HG03571 (cell line): Measurements from ENCODE around the gene USP33.
"Not testable (repeated sequence)": the region's sequence is repeated elsewhere in the genome, so short reads cannot be mapped to it uniquely, and the experiment has no call there.

Source experiments
- ATAC-seq: cut with Tn5 transposase; IDR thresholded peaks from one replicate; pipeline ENCODE4 v1.9.1; 2021; ENCODE audit not compliant: unreplicated experiment

The USP33 gene

DNA sequence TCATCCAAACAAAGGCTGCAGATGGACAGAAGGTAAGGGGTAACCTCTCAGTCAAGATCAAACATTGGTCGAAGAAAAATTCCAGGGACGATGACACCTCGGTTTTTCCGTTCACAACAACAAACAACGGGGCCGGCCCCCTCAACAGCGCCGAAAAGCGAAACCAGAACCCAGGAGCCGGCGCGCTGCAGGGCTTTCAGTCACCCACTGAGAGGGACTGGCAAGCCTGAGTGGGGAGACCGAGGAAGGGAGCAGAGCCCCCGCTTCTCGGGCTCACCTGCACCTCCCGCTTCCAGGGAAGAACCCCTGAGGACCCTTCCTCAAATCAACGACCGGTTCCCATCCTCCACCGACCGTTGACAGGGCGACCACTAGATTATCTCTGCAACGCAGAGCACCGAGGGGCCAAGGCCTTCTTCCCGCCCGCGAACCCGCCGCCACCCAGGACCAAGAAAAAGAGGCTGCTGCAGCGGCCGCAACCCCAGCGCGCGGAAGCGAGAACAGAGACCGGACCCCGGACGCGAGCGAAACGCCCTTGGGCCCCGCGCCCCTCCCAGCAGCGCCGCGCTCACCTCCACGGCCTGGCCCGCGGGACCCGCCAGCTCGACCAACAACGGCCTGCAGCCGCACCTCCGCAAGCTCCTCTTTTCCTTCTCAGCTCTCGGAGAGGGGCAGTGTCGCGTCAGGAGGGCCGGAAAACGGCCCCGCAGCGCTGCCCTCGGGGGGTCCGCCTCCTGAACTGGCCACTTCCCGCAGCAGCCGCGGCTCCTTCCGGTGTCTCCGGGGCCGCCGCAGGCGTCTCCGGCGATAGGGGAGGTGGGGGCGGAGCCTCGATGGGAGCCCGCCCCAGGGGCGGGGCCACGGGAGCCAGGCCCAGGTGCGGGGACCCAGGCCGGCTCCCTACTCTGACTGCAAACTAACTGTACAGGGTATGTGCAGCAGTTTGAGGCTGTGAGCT is at the start of gene USP33:
USP33 (minus strand) TSS at position 782 of the 958 bp plus-strand sequence. CDS start 18,155 bp downstream, outside the sequence.
- ATAC-seq, result peak; percentile 98

DNA sequence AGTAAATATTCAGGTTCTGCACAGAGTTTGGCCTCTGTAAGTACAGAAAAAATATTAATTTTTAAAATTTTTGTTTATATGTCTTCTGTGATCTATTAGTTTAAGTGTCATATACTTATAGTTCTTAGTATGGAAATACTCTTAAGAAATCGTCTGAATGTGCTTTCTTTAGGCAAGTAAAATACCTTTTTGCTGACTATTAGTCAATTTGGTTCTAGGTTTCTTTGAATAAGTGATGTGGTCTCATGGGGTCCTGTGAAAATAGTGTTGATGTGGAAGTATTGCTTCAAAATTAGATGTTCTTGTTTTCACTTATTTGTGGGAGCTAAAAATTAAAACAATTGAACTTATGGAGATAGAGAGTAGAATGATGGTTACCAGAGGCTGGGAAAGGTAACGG is 43.7 kb upstream of the USP33 start:
- ATAC-seq, result no peak

DNA sequence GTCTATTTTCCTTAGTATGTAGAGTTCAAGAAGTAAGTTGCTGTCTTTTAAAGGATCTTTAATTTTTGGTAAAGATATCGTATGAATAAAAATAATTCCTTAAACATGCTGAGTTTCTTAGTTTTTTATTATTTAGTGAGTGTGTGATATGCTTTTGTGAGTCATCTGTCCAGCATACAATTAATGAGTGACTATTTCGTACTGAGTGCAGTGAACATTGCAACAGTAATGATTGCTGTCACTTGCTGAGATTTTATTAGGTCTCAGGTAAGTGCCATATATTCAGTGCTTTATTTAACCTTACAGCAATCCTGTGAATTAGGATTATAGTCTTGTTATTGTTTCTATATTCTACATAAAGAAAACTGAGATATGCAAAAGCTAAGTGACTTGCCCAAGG is 42.4 kb upstream of the USP33 start:
- ATAC-seq, result no peak

DNA sequence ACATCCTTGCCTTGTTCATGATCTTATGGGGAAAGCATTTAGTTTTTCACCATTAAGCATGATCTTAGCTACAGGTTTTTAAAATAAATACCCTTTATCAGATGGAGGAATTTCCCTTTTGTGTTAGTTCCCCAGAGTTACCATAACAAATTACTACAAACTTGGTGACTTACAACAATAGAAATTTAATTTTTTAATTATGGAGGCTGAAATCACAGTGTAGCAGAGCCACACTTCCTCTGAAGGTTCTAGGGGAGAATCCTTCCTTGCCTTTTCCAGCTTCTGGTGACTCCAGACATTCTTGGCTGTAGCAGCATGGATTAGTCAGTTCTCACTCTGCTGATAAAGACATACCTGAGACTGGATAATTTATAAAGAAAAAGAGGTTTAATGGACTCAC is 38.3 kb upstream of the USP33 start:
- no peak for ATAC-seq

DNA sequence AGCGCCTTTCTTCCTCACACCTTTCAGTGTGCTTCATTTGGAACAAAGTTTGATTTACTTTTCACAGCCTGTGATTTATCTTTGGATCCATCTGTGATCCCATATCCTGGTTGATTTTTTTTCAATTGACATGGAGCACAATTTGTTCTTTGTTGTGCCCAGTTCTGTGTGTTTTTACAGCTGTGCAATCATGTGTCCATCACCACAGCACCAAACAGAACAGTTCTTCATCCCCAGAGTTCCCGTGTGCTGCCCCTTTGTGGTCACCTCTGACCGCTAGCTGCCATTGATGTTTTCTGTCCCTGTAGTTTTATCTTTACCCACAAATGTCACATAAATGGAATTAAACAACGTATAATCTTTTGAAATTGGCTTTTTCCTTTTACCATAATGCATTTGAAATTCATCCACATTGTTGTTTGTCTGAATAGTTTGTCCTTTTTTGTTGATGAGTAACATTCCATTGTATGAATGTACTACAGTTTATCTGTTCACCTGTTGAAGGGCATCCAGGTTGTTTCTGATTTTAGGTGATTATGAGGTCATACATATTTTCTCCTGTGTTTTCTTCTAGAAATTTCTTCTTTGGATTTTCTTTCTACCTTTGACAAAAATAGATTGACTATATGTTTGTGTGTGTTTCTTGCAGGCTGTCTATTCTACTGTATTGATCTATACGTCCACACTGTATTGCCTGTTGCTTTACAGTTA is 37.2 kb upstream of the USP33 start:
- no peak for ATAC-seq

DNA sequence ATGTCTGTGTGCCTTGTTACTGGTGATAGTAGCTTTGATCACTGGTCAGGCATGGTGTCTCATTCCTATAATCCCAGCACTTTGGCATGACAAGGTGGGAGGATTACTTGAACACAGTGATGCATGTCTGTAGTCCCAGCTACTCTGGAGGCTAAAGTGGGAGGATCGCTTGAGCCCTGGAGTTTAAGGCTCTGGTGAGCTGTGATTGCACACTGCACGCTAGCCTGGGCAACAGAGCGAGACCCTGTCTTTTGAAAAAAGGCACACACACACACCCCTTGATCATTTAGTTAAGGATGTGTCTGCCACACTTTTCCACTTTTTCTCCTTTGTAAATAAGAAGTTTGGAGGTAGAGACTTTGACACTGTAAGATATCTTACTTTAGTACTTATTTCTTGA is 34.9 kb upstream of the USP33 start:
- ATAC-seq, result no peak

DNA sequence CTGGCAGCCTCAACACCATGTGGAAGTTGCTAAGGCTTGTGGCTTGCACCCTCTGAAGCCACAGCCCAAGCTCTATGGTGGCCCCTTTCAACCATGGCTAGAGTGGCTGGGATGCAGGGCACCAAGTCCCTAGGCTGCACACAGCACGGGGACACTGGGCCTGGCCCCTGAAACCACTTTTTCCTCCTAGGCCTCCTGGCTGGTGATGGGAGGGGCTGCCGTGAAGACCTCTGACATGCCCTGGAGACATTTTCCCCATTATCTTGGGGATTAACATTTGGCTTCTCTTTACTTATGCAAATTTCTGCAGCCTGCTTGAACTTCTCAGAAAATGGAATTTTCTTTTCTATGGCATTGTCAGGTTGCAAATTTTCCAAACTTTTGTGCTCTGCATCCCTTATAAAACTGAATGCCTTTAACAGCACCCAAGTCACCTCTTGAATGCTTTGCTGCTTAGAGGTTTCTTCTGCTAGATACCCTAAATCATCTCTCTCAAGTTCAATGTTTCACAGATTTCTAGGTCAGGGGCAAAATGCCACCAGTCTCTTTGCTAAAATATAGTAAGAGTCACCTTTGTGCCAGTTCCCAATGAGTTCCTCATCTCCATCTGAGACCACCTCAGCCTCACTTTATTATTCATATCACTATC is 26.6 kb upstream of the USP33 start:
- ATAC-seq, result not testable (repeated sequence)

DNA sequence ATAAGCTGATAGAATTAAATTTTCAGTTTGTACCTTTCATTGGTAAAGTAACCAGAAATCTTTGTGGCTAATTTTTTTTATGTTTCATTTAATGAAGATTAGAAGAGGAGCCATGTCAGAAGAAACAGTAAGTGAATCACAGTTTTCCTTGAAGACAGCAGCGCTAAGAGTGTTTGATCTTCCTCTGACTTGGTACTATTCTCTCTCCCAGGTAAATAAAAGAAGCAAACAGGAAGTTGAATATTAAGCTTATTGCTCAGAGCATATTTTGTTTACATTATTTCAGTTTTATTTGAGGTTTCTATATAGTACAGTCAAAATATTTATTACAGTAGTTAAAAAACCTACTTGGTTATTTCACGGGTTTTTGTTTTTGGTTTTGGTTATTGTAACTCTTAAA is 23.5 kb upstream of the USP33 start:
- ATAC-seq, result no peak

DNA sequence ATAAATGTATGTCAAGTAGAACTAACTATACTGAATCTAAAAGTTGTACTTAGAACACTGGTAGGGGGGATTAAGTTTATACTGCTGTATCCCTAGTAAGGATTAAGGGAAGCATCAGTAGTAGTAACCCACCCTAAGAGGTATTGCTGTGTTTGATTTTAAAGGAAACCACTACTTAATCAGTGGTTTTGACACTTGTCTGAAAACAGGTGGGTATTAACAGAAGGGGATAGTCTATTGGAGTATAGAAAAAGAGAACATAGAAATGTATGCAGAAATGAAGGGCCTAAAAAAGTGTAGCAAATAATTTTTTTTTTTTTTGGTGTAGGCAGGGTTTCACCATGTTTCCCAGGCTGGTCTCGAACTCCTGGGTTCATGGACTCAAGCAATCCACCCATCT is 22.0 kb upstream of the USP33 start:
- no peak for ATAC-seq

DNA sequence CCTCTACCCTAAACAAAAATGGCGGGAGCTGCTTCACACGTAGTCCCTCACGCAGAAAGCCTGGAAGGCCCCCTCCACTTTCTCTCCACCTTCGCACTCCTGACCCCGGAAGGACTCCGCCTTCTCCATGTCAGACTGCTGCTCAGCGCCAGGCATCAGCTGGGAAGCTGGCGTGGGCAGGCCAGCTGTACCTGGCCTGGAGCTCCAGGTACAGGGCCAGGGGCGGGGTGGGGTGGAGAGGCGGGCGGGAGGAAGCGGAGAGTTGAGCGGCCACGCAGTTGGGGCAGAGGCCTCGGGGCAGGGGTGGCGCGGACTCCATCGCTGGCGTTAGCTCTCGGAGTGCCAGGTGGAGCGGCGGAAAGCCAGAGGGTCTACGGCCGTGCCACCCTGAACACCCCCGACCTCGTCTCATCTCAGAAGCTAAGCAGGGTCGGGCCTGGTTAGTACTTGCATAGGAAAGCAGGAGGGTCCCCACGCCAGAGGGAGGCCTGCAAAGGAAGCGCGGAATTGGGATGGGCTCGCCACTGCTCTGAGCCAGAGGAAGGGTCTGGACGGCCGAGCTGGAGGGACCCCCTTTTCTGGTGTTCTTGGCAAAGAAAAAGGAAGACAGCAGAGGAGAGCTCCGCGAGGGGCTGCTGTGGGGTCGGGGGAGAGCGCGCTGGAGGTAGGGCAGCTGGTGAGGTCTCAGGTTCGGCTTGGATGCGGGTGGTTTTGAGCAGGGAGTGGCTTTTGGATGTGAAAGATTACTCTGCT is 20.1 kb upstream of the USP33 start, which contains the start of gene MIGA1:
MIGA1 (plus strand) TSS at position 121 of the 753 bp plus-strand sequence. CDS start 3,604 bp downstream, outside the sequence.
- ATAC-seq, result peak; percentile 91

DNA sequence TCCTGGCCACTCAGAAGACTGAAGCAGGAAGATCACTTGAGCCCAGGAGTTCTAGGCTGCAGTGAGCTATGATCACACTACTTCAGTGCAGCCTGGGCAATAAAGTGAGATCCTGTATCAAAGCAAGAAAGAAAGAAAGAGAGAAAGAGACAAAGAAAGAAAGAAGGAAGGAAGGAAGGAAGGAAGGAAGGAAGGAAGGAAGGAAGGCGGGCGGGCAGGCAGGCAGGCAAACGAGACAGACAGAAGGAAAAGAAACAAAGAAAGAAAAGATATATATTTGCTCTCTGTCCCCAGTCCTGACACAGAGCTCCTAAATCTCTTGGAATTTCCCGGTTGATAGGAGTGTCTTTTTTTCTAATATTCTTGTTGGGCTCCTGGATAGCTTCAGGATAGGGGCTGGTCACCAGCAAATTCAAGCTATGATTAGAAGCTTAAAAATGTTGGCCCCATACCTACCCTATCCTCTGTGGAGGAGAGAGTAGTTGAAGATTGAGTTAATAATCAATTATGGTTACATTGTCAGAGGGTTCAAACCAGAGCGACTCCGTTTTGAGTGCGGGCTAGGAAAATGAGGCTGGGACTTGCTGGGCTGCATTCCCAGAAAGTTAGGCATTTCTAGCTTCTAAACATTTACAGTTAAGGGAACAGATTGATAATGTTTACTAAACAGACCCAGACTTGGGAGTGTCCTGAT is 16.5 kb upstream of the USP33 start:
- ATAC-seq, result no peak

DNA sequence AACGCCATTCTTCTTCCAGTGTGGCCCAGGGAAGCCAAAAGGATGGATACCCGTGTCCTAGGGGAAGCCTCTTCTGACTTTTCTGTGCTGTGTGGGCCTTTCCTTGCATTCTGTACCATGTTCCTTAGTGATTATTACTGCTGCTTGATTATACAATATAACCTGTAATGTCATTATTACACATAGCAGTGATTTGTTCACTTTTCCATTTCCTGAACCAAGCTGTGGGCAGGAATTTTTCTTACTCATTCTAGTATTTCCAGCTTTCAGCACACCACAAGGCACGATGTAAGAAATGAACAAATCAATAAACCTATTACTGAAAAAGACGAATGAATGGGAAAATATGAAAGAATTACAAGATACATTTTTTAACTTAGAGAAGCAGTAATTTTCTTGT is 8.4 kb upstream of the USP33 start:
- no peak for ATAC-seq

DNA sequence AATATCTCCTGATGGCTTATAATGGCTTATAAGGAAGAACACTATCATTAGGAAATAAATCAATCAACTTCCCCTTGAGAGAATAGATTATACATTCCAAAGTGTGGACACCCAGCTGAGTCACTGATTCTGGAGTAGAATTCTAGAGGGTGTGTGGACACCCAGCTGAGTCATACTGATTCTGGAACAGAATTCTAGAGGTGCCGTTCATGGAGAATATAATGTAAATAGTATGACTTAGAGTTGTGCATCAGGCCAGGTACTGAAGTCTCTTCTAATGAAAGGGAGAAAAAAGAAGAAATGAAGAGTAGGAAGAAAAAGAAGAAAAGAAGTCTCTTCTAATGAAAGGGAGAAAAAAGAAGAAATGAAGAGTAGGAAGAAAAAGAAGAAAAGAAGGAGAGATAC is 2.4 kb upstream of the USP33 start:
- no peak for ATAC-seq

DNA sequence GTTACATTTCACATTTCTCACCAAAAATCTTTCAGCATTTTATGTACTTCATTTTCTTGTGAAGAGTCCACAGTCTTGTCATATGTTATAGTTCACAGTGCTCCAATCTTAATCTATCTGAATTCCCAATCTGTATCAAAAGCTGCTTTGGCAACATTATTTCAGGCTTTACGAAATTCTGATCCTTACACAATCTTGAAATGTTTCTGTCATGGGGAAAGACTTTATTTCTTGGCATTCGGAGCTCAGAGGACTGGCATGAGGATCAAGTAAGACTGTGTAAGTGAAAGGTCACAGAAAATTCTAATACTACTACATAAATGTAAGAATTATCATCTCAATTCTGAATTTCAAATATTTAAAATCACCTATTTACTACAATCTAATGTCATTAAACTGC is 2.0 kb downstream of the USP33 start:
- ATAC-seq, result no peak

DNA sequence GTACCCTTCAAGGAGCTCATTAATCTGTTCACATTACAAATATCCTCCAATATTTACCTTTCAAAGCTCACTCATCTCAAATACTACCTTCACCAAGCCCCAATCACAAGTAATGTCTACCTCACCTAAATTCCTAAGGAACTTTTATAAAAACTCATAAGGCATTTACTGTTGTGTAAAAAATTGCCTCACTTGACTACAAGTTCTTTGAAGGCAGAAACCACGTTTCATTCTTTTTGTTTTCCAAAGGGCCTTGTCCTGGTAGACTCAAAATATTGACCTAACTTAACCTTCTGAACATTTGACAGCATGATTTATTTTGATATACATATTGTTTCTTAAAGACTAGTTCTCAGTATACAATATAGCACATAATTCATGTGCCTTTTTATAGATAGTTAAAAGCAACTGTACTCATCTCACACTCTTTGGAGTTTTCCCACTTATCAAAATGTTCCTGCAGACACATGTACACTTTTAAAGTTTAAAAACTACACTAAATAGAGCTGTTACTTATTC is 2.5 kb downstream of the USP33 start:
- no peak for ATAC-seq

DNA sequence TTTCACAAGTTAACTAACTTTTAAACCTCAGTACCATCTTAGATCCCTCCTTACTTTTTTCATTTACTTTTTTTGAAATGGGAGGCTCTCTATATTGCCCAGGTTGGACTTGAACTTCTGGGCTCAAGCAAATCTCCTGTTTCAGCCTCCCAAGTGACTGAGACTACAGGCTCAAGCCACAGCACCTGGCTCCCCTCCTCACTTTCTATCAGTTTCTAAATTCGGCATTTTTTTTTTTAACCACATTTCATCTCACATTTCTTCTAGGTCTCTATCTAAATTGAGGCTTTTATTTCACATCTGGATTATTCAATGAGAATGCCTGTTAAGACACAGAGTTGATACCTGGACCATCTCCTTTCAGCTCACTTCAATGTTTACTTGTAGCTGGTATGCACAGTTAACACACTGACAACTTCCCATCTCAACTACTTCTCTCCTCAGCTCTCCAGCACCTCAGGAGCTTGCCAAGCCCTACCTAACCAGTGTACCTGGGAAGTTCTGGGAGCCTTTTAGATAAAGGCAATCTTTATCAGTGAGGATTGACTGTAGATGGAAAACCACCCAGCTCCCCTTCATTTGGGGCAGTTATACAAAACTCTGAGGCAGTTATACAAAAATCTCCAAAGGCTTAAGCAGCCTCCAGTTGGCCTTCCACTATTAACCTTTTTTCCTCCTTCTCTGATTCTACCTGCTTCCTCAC is 3.4 kb downstream of the USP33 start:
- no peak for ATAC-seq

DNA sequence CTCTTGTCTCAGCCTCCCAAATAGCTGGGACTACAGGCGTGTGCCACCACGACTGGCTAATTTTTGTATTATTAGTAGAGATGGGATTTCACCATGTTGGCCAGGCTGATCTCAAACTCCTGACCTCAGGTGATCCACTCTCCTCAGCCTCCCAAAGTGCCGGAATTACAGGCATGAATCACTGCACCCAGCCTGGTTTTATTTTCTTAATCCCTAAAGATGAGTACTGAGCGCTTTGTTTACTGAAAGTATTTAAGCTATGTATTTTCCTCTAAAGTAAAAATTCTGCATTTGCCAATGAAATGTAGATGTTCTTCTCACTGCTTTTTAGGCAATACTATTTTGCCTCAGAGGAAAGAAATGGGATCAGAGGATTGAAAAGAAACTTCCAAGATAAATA is 10.2 kb downstream of the USP33 start:
- not testable (repeated sequence) for ATAC-seq

DNA sequence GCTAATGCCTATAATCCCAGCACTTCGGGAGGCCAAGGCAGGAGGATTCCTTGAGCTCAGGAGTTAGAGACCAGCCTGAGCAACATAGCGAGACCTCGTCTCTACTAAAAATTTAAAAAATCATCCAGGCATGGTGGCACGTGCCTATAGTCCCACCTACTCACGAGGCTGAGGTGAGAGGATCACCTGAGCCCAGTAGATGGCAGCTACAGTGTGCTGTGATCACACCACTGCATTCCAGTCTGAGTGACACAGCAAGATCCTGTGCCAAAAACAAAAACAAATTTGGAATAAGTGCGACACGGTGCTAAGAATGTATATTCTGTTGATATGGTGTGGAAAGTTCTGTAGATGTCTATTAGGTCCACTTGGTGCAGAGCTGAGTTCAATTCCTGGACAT is 15.1 kb downstream of the USP33 start:
- ATAC-seq, result no peak

DNA sequence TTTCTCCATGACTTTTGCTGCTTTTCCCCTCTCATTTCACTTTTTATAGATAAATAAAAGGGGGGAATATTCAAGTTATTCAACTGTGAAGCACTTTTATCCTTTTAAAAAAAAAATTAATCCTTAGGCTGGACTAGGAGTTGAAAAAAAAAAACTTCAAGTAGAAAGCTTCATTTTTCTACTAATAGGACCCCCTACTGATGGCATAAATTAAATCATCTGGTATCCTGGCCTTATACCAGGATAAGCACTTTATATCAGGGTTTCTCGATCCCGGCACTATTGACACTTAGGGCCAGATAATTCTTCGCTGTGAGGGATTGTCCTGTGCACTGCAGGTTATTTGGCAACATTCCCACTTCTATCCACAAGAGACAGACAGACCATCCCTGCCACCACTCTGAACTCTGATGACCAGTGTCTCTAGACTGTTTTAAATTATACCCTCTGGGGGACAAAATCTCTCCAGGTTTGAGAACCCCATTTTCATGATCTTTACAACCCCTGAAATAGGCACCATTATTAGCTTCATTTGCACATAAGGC is 17.6 kb downstream of the USP33 start:
- no peak for ATAC-seq
